A673 (cell line): ENCODE results near the gene NDC1. TPM values are rescaled to one million over a fixed set of nuclear protein-coding genes. Genes with fewer than 3 reads are reported as not detected.

Source experiments
- BruUV-seq: library from RNA; stranded (reverse); fragments of 400-500 nt; replicated peaks from 2 replicates; lab custom pipeline; 2021; lab: Mats Ljungman, UMichigan
- CTCF ChIA-PET: fragments of 300-600 bp; sonication (Branson Sonifier 250); formaldehyde crosslinking; loops from one replicate; lab custom pipeline; 2022; ENCODE audit warnings: antibody characterized with exemption; lab: Charles Lee
- POLR2A ChIA-PET: fragments of 300-600 bp; sonication (Branson Sonifier 250); formaldehyde crosslinking; loops from one replicate; lab custom pipeline; 2022; ENCODE audit warnings: antibody characterized with exemption; ENCODE audit not compliant: low non-redundant PET; lab: Charles Lee
- DNase-seq: peaks from one replicate; pipeline ENCODE4 v3.0.0-alpha.2; 2015; ENCODE audit warnings: low spot score
- H3K27ac ChIP-seq: fragments of 200-600 bp; sonication (generic); 2 replicates; pipeline ENCODE4 v1.5.1; 2016; ENCODE audit warnings: mixed run types, low read depth, mild to moderate bottlenecking, mixed read lengths, antibody characterized with exemption, low read length; ENCODE audit not compliant: poor library complexity, severe bottlenecking
- H3K27me3 ChIP-seq: fragments of 200-600 bp; sonication (generic); replicated peaks from 2 replicates; pipeline ENCODE4 v1.6.1; 2017; ENCODE audit warnings: mixed run types, low read depth, mild to moderate bottlenecking, mixed read lengths, antibody characterized with exemption, low read length; ENCODE audit not compliant: insufficient read depth, poor library complexity
- H3K36me3 ChIP-seq: fragments of 200-600 bp; sonication (generic); 2 replicates; pipeline ENCODE4 v1.6.1; 2016; ENCODE audit warnings: mixed run types, mild to moderate bottlenecking, mixed read lengths, antibody characterized with exemption, low read length; ENCODE audit not compliant: insufficient read depth, poor library complexity, severe bottlenecking
- H3K4me1 ChIP-seq: fragments of 200-600 bp; sonication (generic); 2 replicates; pipeline ENCODE4 v1.6.1; 2017; ENCODE audit warnings: mixed run types, mild to moderate bottlenecking, mixed read lengths, antibody characterized with exemption, low read length; ENCODE audit not compliant: insufficient read depth, poor library complexity, severe bottlenecking
- H3K4me3 ChIP-seq: fragments of 200-600 bp; sonication (generic); 2 replicates; pipeline ENCODE4 v1.5.1; 2016; ENCODE audit warnings: low read depth, mixed run types, mild to moderate bottlenecking, mixed read lengths, low read length; ENCODE audit not compliant: poor library complexity, severe bottlenecking
- H3K9me3 ChIP-seq: fragments of 200-600 bp; sonication (generic); 2 replicates; pipeline ENCODE4 v1.6.1; 2016; ENCODE audit warnings: mixed run types, low read depth, mild to moderate bottlenecking, mixed read lengths, antibody characterized with exemption, low read length; ENCODE audit not compliant: poor library complexity, severe bottlenecking
- EZH2 ChIP-seq: fragments of 200-600 bp; sonication (generic); IDR thresholded peaks from 2 replicates; pipeline ENCODE4 v1.6.1; 2017; ENCODE audit warnings: borderline replicate concordance, low read depth, mild to moderate bottlenecking, mixed read lengths, antibody characterized with exemption, low read length; ENCODE audit not compliant: poor library complexity, severe bottlenecking
- intact Hi-C: fragments of 100-400 bp; cut with micrococcal nuclease; formaldehyde crosslinking; loops from one replicate; pipeline ENCODE4 v1.10.0; 2022; ENCODE audit not compliant: unreplicated experiment
- total RNA-seq: library from RNA; stranded (reverse); gene quantifications from 2 replicates; pipeline ENCODE4 v1.2.3, GENCODE V29; 2021
- TF ChIP-seq, protein P1 (sequence below): fragments of 300-800, 200-600 bp; sonication (generic); conservative IDR thresholded peaks from 2 replicates; pipeline ENCODE4 v1.5.1; 2017; ENCODE audit warnings: low read depth, mild to moderate bottlenecking, antibody characterized with exemption, low read length, moderate library complexity, mixed read lengths

The NDC1 gene
- total RNA-seq, 1 experiment from 2014 or later = 26.6 TPM

DNA sequence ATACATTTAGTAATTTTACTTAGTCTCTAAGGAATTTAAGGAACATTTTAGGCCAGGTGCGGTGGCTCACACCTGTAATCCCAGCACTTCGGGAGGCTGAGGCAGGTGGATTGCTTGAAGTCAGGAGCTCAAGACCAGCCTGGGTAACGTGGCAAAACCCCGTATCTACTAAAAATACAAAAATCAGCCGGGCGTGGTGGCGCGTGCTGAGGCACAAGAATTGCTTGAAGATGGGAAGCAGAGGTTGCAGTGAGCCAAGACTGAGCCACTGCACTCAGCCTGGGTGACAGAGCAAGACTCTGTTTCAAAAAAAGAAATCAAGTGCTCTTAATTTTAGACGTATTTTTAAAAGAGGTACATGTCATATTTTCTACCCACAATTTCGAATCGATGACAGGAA lies 3.3 kb downstream of the NDC1 start:
- POLR2A ChIA-PET = no interaction called here
- no peak overlapping the region for H3K4me3 ChIP-seq
- TF ChIP-seq EZH2 = no peak
- TF ChIP-seq, protein P1, sequence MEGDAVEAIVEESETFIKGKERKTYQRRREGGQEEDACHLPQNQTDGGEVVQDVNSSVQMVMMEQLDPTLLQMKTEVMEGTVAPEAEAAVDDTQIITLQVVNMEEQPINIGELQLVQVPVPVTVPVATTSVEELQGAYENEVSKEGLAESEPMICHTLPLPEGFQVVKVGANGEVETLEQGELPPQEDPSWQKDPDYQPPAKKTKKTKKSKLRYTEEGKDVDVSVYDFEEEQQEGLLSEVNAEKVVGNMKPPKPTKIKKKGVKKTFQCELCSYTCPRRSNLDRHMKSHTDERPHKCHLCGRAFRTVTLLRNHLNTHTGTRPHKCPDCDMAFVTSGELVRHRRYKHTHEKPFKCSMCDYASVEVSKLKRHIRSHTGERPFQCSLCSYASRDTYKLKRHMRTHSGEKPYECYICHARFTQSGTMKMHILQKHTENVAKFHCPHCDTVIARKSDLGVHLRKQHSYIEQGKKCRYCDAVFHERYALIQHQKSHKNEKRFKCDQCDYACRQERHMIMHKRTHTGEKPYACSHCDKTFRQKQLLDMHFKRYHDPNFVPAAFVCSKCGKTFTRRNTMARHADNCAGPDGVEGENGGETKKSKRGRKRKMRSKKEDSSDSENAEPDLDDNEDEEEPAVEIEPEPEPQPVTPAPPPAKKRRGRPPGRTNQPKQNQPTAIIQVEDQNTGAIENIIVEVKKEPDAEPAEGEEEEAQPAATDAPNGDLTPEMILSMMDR = no peak
- H3K4me1 ChIP-seq = no peaks in the 10 kb centered on the region
- no peaks in the 10 kb centered on the region for H3K27me3 ChIP-seq
- intact Hi-C loops = no loop called here
- H3K9me3 ChIP-seq = no peaks in the 10 kb centered on the region
- BruUV-seq = no TSS peak
- CTCF ChIA-PET = no interaction called here
- H3K27ac ChIP-seq = no peak overlapping the region
- H3K36me3 ChIP-seq = no peaks in the 10 kb centered on the region
- no peak for DNase-seq

DNA sequence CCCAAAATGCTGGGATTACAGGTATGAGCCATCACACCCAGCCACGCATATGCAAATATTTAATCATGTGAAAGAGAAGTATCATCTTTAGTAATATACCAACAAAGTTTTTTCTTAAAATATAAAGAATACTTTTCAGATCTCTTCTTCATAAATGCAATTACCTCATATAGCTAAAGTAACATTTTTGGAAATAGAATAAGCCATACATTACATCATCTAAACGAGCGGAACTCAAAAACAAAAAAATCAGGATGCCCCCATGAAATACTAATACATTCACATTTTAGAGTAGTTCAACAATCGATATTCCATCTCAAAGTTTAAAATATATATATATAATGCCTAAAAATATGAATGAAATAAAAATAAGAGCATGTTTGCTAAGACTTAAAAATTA lies 4.7 kb downstream of the NDC1 start:
- Histone ChIP-seq H3K4me3 (no peak overlapping the region), H3K9me3 (no peaks in the 10 kb centered on the region), H3K27me3 (no peaks in the 10 kb centered on the region), H3K4me1 (no peaks in the 10 kb centered on the region), H3K27ac (no peak overlapping the region), H3K36me3 (peaks cover 2% of the 10 kb centered on the region)
- POLR2A ChIA-PET = no interaction called here
- intact Hi-C loops = no loop called here
- no TSS peak for BruUV-seq
- DNase-seq = no peak
- CTCF ChIA-PET = no interaction called here
- TF ChIP-seq EZH2 = no peak
- TF ChIP-seq, protein P1 = no peak

DNA sequence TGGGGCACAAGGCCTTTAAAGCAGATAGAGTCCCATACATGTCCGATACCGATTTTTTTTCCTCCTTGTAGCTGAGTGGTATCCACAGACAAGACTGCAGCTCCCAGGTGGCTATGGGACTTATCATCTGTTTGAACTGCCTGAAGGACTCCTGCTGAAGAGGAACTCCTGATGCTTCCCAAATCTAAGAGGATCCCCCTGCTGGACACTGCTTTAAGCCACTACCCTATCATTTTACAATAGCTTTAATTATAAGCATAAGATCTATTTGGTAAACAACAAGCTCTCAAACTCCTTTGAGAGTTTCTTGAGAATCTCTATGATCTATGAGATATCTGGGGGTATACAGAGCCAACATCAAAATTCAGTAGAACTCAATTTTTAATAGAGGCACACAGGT lies 11.7 kb downstream of the NDC1 start:
- peaks cover 16% of the 10 kb centered on the region for H3K36me3 ChIP-seq
- ChIA-PET POLR2A (no interaction called here), CTCF (no interaction called here)
- DNase-seq = no peak
- H3K27me3 ChIP-seq = no peaks in the 10 kb centered on the region
- intact Hi-C loops = no loop called here
- no peaks in the 10 kb centered on the region for H3K9me3 ChIP-seq
- H3K4me3 ChIP-seq = no peak overlapping the region
- H3K4me1 ChIP-seq = no peaks in the 10 kb centered on the region
- TF ChIP-seq, protein P1 = peak; percentile 17; the same call in 1 of the 2 replicates
- no peak for TF ChIP-seq EZH2
- H3K27ac ChIP-seq = no peak overlapping the region
- BruUV-seq = no TSS peak
